Right renal cortex interstitium (tissue), 3 donors: ENCODE measurements around the gene SIRT1. TPM values are rescaled to one million over a fixed set of nuclear protein-coding genes. Genes with fewer than 3 reads are reported as not detected.
"Not testable (repeated sequence)": the region's sequence is repeated elsewhere in the genome, so short reads cannot be mapped to it uniquely, and the experiment has no call there.

Experiments
- DNase-seq, 3 donors: peaks; one replicate each; pipeline ENCODE4 v3.0.0-alpha.2; 2013; ENCODE audit warnings: low read depth in 3 of 3, low spot score in 2 of 3
- polyA plus RNA-seq, 3 donors: library from polyadenylated mRNA; unstranded; fragments of 120-200 nt; gene quantifications; one replicate each; pipeline ENCODE4 v1.2.1, GENCODE V29; 2013; ENCODE audit not compliant: insufficient read length in 3 of 3

The SIRT1 gene
- polyA plus RNA-seq, 3 donors, result 41.0 to 44.0 (median 42.1) TPM

GRCh38 chr10:67955614-67956013 lies 71.2 kb downstream of the SIRT1 start:
- DNase-seq, result no peak

GRCh38 chr10:67959839-67960476 lies 75.5 kb downstream of the SIRT1 start:
- no peak for DNase-seq

GRCh38 chr10:67965456-67965855 lies 81.0 kb downstream of the SIRT1 start:
- no peak for DNase-seq

- DNase-seq, result not testable (repeated sequence)
These were observed 81.6 kb downstream of the SIRT1 start for GRCh38 chr10:67966035-67966434.

Other genes starting within 250 kb of the SIRT1 start
- gene CTNNA3, start 188.5 kb upstream of the SIRT1 start, polyA plus RNA-seq, result 1 to 10 TPM; 4.0 to 6.3 (median 4.8) TPM
- gene DNAJC12, start 46.5 kb upstream of the SIRT1 start, polyA plus RNA-seq, result 10 to 100 TPM; 12.3 to 16.3 (median 12.4) TPM
- gene HERC4, start 190.6 kb downstream of the SIRT1 start, polyA plus RNA-seq, result 10 to 100 TPM; 43.6 to 45.8 (median 45.0) TPM
- gene MYPN, start 224.8 kb downstream of the SIRT1 start, polyA plus RNA-seq, result under 1 TPM; 0.04 to 0.10 (median 0.08) TPM